ENCODE results near the gene SFMBT2.

GRCh38 chr10:7267142-7267541 is 143.7 kb downstream of the SFMBT2 start:
- TF ChIP-seq, protein P1, sequence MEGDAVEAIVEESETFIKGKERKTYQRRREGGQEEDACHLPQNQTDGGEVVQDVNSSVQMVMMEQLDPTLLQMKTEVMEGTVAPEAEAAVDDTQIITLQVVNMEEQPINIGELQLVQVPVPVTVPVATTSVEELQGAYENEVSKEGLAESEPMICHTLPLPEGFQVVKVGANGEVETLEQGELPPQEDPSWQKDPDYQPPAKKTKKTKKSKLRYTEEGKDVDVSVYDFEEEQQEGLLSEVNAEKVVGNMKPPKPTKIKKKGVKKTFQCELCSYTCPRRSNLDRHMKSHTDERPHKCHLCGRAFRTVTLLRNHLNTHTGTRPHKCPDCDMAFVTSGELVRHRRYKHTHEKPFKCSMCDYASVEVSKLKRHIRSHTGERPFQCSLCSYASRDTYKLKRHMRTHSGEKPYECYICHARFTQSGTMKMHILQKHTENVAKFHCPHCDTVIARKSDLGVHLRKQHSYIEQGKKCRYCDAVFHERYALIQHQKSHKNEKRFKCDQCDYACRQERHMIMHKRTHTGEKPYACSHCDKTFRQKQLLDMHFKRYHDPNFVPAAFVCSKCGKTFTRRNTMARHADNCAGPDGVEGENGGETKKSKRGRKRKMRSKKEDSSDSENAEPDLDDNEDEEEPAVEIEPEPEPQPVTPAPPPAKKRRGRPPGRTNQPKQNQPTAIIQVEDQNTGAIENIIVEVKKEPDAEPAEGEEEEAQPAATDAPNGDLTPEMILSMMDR (IDR thresholded peaks at IDR 0.05) = no peak
- TF ChIP-seq POLR2A (IDR thresholded peaks at IDR 0.05) = no peak

Data from body of pancreas (tissue), 4 donors.